Stimulated activated CD8-positive, alpha-beta memory T cell treated with anti-CD3 and anti-CD28 coated beads, Interleukin-7, amount 100 ng/mL, for 4 hours (primary cell): ENCODE results near the gene PPP1R13B.
A peak's percentile ranks its signal among the peaks of the same experiment; 100 is the strongest.
"Not testable (repeated sequence)": the region's sequence is repeated elsewhere in the genome, so short reads cannot be mapped to it uniquely, and the experiment has no call there.

Experiments
- DNase-seq, 2 donors: peaks; one replicate each; pipeline ENCODE4 v3.0.0-alpha.2; 2020; ENCODE audit warnings: low read depth in 2 of 2

PPP1R13B gene

GRCh38 chr14:103801459-103801858, 45.9 kb downstream of the PPP1R13B start:
- no peak for DNase-seq

GRCh38 chr14:103793192-103793591, 54.2 kb downstream of the PPP1R13B start:
- not testable (repeated sequence) for DNase-seq

GRCh38 chr14:103788086-103788485, 59.3 kb downstream of the PPP1R13B start:
- no peak for DNase-seq

GRCh38 chr14:103782376-103782775, 65.0 kb downstream of the PPP1R13B start:
- no peak for DNase-seq

- DNase-seq: not testable (repeated sequence)
These were observed 71.1 kb downstream of the PPP1R13B start for GRCh38 chr14:103776319-103776718.

GRCh38 chr14:103775506-103775905, 71.9 kb downstream of the PPP1R13B start:
- DNase-seq: no peak

GRCh38 chr14:103773521-103773920, 73.9 kb downstream of the PPP1R13B start:
- no peak for DNase-seq

- DNase-seq: no peak
These were observed 75.2 kb downstream of the PPP1R13B start for GRCh38 chr14:103772078-103772712.

- DNase-seq: no peak
These were observed 76.5 kb downstream of the PPP1R13B start for GRCh38 chr14:103770902-103771301.

GRCh38 chr14:103770500-103770899, 76.9 kb downstream of the PPP1R13B start:
- no peak for DNase-seq

GRCh38 chr14:103767336-103767894, 80.0 kb downstream of the PPP1R13B start:
- DNase-seq: no peak

GRCh38 chr14:103765526-103765925, 81.8 kb downstream of the PPP1R13B start:
- DNase-seq: no peak

GRCh38 chr14:103763730-103764488, 83.5 kb downstream of the PPP1R13B start:
- DNase-seq: no peak

GRCh38 chr14:103762541-103762940, 84.8 kb downstream of the PPP1R13B start:
- no peak for DNase-seq

- DNase-seq: no peak
These were observed 85.3 kb downstream of the PPP1R13B start for GRCh38 chr14:103762036-103762435.

GRCh38 chr14:103758059-103758776, 89.2 kb downstream of the PPP1R13B start:
- no peak for DNase-seq

GRCh38 chr14:103755060-103755459, 92.3 kb downstream of the PPP1R13B start:
- no peak for DNase-seq

- no peak for DNase-seq
These were observed 93.6 kb downstream of the PPP1R13B start for GRCh38 chr14:103753774-103754173.

- DNase-seq: no peak
These were observed 97.5 kb downstream of the PPP1R13B start for GRCh38 chr14:103749860-103750259.

- no peak for DNase-seq
These were observed 97.9 kb downstream of the PPP1R13B start for GRCh38 chr14:103749452-103749851.

GRCh38 chr14:103748534-103748857, 98.9 kb downstream of the PPP1R13B start:
- peak; percentile 14 to 40 for DNase-seq

- DNase-seq: no peak
These were observed 100.7 kb downstream of the PPP1R13B start for GRCh38 chr14:103746701-103747100.

- DNase-seq: no peak
These were observed 102.0 kb downstream of the PPP1R13B start for GRCh38 chr14:103745424-103745823.
